ENCODE data around the gene MATR3. TPM values are rescaled to one million over a fixed set of nuclear protein-coding genes. Genes with fewer than 3 reads are reported as not detected.
"Not testable (repeated sequence)": the region's sequence is repeated elsewhere in the genome, so short reads cannot be mapped to it uniquely, and the experiment has no call there.

MATR3 gene
- total RNA-seq, 2 experiments from 2014 or later: 376 to 401 TPM

DNA sequence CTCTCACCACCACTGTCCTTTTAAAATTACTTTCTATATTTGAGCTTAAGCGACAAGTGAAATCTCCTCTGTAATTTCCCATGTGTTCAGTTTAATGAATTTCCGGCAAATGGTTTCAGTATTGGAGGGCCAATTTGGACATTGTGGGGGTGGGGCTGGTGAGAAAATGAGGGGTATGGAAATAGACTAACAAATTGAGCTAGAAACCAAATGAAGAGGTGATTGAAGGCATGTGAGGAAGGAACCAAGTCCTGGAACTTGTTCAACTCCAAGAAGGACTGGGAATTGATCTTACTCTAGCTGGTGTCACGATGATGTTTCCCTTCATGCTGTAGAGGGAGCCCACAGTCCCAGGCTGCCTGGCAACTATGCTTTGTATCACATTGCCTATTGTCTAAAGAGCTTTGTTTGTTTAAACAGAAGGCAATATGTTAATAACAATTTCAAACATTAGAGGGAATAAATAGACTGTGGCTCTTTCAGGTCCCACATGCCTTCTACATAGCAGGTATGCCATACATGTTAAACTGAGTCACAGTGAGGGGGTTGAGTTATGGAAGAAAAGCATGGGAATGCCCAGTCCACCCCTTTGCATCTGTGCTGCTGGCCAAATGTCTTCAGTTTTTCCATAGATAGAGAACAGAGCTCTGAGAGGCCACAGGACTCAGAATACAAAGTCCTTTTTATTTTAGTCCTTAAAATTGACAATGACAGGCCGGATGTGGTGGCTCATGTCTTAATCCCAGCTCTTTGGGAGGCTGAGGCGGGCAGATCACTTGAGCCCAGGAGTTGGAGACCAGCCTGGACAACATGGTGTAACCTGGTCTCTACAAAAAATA, 25.0 kb upstream of the MATR3 start:
- POLR2A ChIA-PET: interaction anchor here (1.6 kb wide), 2 partner anchors 25 to 73 kb away, joined by 4 to 8 read pairs; partner anchors contain the start of genes MATR3 and PAIP2
- no peak for ATAC-seq (ENCODE audit: poor library complexity)
- Histone ChIP-seq H3K36me3 (ENCODE audit: insufficient read depth, low read length) (no peaks in the 10 kb centered on the region), H3K4me3 (ENCODE audit: low read length) (no peak overlapping the region), H3K27ac (ENCODE audit: low read depth in 1 of 2, low read length in 2 of 2) (no peak overlapping the region), H3K4me1 (ENCODE audit: insufficient read depth, low read length) (peaks cover 13% of the 10 kb centered on the region), H3K27me3 (ENCODE audit: control insufficient read depth in 1 of 2, insufficient read depth in 2 of 2, low read length in 2 of 2) (no peaks in the 10 kb centered on the region), H3K9me3 (ENCODE audit: control insufficient read depth in 1 of 2, insufficient read depth in 1 of 2, low read length in 2 of 2) (no peaks in the 10 kb centered on the region)
- CTCF ChIA-PET: no interaction called here
- H3K36me3 Mint-ChIP-seq (ENCODE audit: low read depth): no peaks in the 10 kb centered on the region
- intact Hi-C loops (cut with DNase I, micrococcal nuclease): no loop called here
- H3K4me3 Mint-ChIP-seq: no peak overlapping the region
- H3K9me3 Mint-ChIP-seq: no peaks in the 10 kb centered on the region
- no peak overlapping the region for H3K27ac Mint-ChIP-seq
- peak in 1 of 14 experiments; percentile 21 for DNase-seq
- no peak for TF ChIP-seq CTCF (IDR thresholded peaks at IDR 0.05)
- H3K27me3 Mint-ChIP-seq: no peaks in the 10 kb centered on the region
- H3K4me1 Mint-ChIP-seq (ENCODE audit: low read depth): peaks cover 15% of the 10 kb centered on the region

DNA sequence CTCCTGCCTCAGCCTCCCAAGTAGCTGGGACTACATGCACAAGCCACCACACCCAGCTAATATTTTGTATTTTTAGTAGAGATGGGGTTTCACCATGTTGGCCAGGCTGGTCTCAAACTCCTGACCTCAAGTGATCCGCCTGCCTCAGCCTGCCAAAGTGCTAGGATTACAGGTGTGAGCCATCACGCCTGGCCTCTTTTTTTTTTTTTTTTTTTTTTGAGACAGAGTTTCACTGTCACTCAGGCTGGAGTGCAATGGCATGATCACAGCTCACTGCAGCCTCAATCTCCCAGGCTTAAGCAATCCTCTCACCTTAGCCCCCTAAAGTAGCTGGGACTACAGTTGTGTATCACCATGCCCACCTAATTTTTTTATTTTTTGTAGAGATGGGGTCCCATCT, 22.8 kb upstream of the MATR3 start:
- H3K9me3 ChIP-seq (ENCODE audit: control insufficient read depth in 1 of 2, insufficient read depth in 1 of 2, low read length in 2 of 2); POLR2A ChIA-PET; H3K4me3 ChIP-seq (ENCODE audit: low read length); H3K36me3 ChIP-seq (ENCODE audit: insufficient read depth, low read length); H3K27me3 ChIP-seq (ENCODE audit: control insufficient read depth in 1 of 2, insufficient read depth in 2 of 2, low read length in 2 of 2); ATAC-seq (ENCODE audit: poor library complexity); H3K9me3 Mint-ChIP-seq; H3K27me3 Mint-ChIP-seq; H3K4me3 Mint-ChIP-seq; H3K36me3 Mint-ChIP-seq (ENCODE audit: low read depth); H3K27ac Mint-ChIP-seq; DNase-seq; H3K27ac ChIP-seq (ENCODE audit: low read depth in 1 of 2, low read length in 2 of 2): not testable (repeated sequence)
- intact Hi-C loops (cut with DNase I, micrococcal nuclease): loop anchor here in 1 of 2 experiments (5.0 to 10.0 kb wide), 2 partner anchors 72 to 936 kb away; partner anchors contain the start of genes CDC25C, FAM53C and PAIP2
- CTCF ChIA-PET: interaction anchor here (0.8 kb wide), 1 partner anchor 8 kb away, joined by 3 read pairs; no protein-coding TSS in a partner anchor
- H3K4me1 ChIP-seq (ENCODE audit: insufficient read depth, low read length): peaks cover 32% of the 10 kb centered on the region
- H3K4me1 Mint-ChIP-seq (ENCODE audit: low read depth): peaks cover 32% of the 10 kb centered on the region

DNA sequence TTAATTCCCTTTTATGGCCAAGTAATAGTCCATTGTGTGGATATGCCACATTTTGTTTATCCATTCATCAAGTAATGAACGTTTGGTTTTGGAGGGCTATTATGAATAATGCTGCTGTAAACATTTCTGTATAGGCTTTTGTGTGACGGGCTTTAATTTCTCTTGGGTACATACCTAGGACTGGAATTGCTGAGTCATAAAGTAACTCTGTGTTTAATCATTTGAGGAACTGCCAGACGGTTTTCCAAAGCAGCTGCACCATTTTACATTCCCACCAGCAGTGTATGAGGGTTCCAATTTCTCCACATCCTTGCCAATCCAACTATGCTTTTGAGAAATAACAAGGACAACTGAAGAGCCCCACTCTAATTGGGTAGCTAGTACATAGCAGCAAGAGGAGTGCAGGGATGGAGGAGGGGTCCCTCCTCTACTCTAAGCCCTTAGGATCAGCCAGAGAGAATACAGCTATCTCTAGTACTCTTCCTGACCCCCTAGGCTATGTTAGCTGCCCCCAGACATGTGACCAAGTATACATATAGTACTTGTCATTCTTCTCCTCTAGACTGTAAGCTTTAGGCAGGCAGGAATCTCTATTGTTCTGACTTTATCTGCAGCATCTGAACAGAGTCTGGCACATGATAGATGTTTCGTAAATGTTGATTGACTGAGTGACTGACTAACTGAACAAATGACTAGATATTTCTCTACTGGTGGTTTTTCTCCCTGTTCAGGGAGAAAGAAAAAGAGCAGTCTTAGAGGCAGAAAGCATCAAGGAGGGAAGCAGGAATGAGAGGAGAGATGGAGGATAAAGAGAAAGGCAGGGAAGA, 22.1 kb upstream of the MATR3 start:
- DNase-seq: no peak
- no peaks in the 10 kb centered on the region for H3K9me3 ChIP-seq (ENCODE audit: control insufficient read depth in 1 of 2, insufficient read depth in 1 of 2, low read length in 2 of 2)
- CTCF ChIA-PET: interaction anchor here (1.2 kb wide), 1 partner anchor 70 kb away, joined by 3 read pairs; the partner anchor contains the start of gene PAIP2
- peaks cover 39% of the 10 kb centered on the region for H3K4me1 ChIP-seq (ENCODE audit: insufficient read depth, low read length)
- H3K27me3 Mint-ChIP-seq: no peaks in the 10 kb centered on the region
- no peak overlapping the region for H3K4me3 Mint-ChIP-seq
- H3K27ac Mint-ChIP-seq: no peak overlapping the region
- no peak overlapping the region for H3K4me3 ChIP-seq (ENCODE audit: low read length)
- H3K36me3 ChIP-seq (ENCODE audit: insufficient read depth, low read length): peaks cover 3% of the 10 kb centered on the region
- no peaks in the 10 kb centered on the region for H3K27me3 ChIP-seq (ENCODE audit: control insufficient read depth in 1 of 2, insufficient read depth in 2 of 2, low read length in 2 of 2)
- intact Hi-C loops (cut with DNase I, micrococcal nuclease): loop anchor here in 1 of 2 experiments (2.0 to 10.0 kb wide), 3 partner anchors 71 to 937 kb away; partner anchors contain the start of genes CDC25C, FAM53C, PAIP2 and SIL1
- POLR2A ChIA-PET: interaction anchor here (3.1 to 3.5 kb wide), 2 partner anchors 23 to 70 kb away, joined by 29 to 51 read pairs; partner anchors contain the start of genes MATR3 and PAIP2
- H3K9me3 Mint-ChIP-seq: no peaks in the 10 kb centered on the region
- no peak for ATAC-seq (ENCODE audit: poor library complexity)
- peaks cover 39% of the 10 kb centered on the region for H3K4me1 Mint-ChIP-seq (ENCODE audit: low read depth)
- no peak overlapping the region for H3K27ac ChIP-seq (ENCODE audit: low read depth in 1 of 2, low read length in 2 of 2)
- H3K36me3 Mint-ChIP-seq (ENCODE audit: low read depth): peaks cover 7% of the 10 kb centered on the region
- no peak for TF ChIP-seq CTCF (IDR thresholded peaks at IDR 0.05)
